SJCRH30 (cell line): ENCODE data around the gene CIT. TPM values are rescaled to one million over a fixed set of nuclear protein-coding genes. Genes with fewer than 3 reads are reported as not detected.

Source experiments
- DNase-seq, 2 experiments: peaks; one replicate each; pipeline ENCODE4 v3.0.0-alpha.2; 2015 to 2020
- H3K27ac ChIP-seq: fragments of 250-450 bp; sonication (Bioruptor Pico); 2 replicates; pipeline ENCODE4 v1.5.1; 2020; ENCODE audit warnings: mild to moderate bottlenecking, moderate library complexity
- H3K27me3 ChIP-seq: fragments of 250-450 bp; sonication (Bioruptor Pico); 2 replicates; pipeline ENCODE4 v1.5.1; 2020; ENCODE audit warnings: mild to moderate bottlenecking, moderate library complexity
- H3K36me3 ChIP-seq: fragments of 250-450 bp; sonication (Bioruptor Pico); 2 replicates; pipeline ENCODE4 v1.5.1; 2020; ENCODE audit warnings: mild to moderate bottlenecking, moderate library complexity
- H3K4me1 ChIP-seq: fragments of 250-450 bp; sonication (Bioruptor Pico); 2 replicates; pipeline ENCODE4 v1.5.1; 2020; ENCODE audit warnings: mild to moderate bottlenecking, moderate library complexity
- H3K4me3 ChIP-seq: fragments of 250-450 bp; sonication (Bioruptor Pico); 2 replicates; pipeline ENCODE4 v1.5.1; 2020; ENCODE audit warnings: mild to moderate bottlenecking, moderate library complexity
- H3K9me3 ChIP-seq: fragments of 250-450 bp; sonication (Bioruptor Pico); replicated peaks from 2 replicates; pipeline ENCODE4 v1.5.1; 2020; ENCODE audit warnings: mild to moderate bottlenecking, moderate library complexity
- total RNA-seq: library from RNA; depleted of rRNA; stranded (reverse); fragments of >200 nt; shearing (Covaris generic); gene quantifications from 2 replicates; pipeline ENCODE4 v1.2.3, GENCODE V29; 2014

CIT gene
- total RNA-seq, 1 experiment from 2014 or later: 43.7 TPM

- Histone ChIP-seq H3K36me3 (peaks cover 34% of the 10 kb centered on the region), H3K4me1 (peaks cover 17% of the 10 kb centered on the region), H3K4me3 (no peak overlapping the region), H3K27ac (peak overlapping the region; percentile 39), H3K27me3 (no peaks in the 10 kb centered on the region), H3K9me3 (no peaks in the 10 kb centered on the region)
- DNase-seq: no peak
These were observed 183.6 kb downstream of the CIT start for GRCh38 chr12:119693511-119693910.

- Histone ChIP-seq H3K4me1 (peaks cover 17% of the 10 kb centered on the region), H3K4me3 (no peak overlapping the region), H3K36me3 (peaks cover 33% of the 10 kb centered on the region), H3K27ac (peak overlapping the region; percentile 39), H3K27me3 (no peaks in the 10 kb centered on the region), H3K9me3 (no peaks in the 10 kb centered on the region)
- peak; percentile 61 to 81 for DNase-seq
These were observed 184.1 kb downstream of the CIT start for GRCh38 chr12:119692997-119693396.

GRCh38 chr12:119692410-119692809, 184.7 kb downstream of the CIT start:
- Histone ChIP-seq H3K4me1 (peaks cover 17% of the 10 kb centered on the region), H3K4me3 (no peak overlapping the region), H3K27me3 (no peaks in the 10 kb centered on the region), H3K9me3 (no peaks in the 10 kb centered on the region), H3K27ac (peak overlapping the region; percentile 39), H3K36me3 (peaks cover 28% of the 10 kb centered on the region)
- peak; percentile 27 to 59 for DNase-seq

- no peak overlapping the region for H3K4me3 ChIP-seq
- H3K27ac ChIP-seq: no peak overlapping the region
- peaks cover 28% of the 10 kb centered on the region for H3K36me3 ChIP-seq
- no peaks in the 10 kb centered on the region for H3K27me3 ChIP-seq
- no peak for DNase-seq
- peaks cover 17% of the 10 kb centered on the region for H3K4me1 ChIP-seq
- H3K9me3 ChIP-seq: no peaks in the 10 kb centered on the region
These were observed 185.8 kb downstream of the CIT start for GRCh38 chr12:119691202-119691810.

DNA sequence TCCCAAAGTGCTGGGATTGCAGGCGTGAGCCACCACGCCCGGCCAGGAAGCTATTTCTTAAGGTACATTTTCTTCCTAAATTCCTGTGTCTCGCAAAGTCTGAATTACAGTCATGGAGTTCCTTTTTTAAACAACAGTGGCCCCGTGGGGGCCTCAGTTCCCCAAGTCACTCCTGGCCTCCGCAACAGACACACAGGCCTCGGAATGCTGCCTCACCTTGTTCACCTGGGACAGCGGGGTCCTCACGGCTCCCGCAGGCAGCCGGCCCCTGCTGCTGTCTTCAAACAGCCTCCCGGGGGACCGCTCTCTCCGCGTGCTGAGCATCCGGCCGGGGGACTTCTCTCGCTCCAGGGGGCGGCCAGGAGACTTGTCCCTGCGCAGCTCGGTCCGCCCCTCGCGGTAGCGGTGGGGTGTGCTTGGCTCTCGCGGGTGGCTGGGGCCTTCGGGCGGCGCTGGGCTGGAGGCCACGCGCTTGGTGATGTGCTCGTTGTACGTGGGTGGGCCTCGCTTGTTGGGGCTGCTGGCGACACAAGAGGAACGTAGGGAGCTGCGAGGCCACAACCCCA, 187.1 kb downstream of the CIT start:
- Histone ChIP-seq H3K4me1 (peaks cover 17% of the 10 kb centered on the region), H3K27ac (no peak overlapping the region)

GRCh38 chr12:119687879-119688278, 189.2 kb downstream of the CIT start:
- no peak for DNase-seq
- H3K9me3 ChIP-seq: no peaks in the 10 kb centered on the region

More for the DNA sequence above, 187.1 kb downstream of the CIT start:
- DNase-seq: no peak
- Histone ChIP-seq H3K27me3 (no peaks in the 10 kb centered on the region), H3K4me3 (no peak overlapping the region), H3K36me3 (peaks cover 22% of the 10 kb centered on the region), H3K9me3 (no peaks in the 10 kb centered on the region)

DNA sequence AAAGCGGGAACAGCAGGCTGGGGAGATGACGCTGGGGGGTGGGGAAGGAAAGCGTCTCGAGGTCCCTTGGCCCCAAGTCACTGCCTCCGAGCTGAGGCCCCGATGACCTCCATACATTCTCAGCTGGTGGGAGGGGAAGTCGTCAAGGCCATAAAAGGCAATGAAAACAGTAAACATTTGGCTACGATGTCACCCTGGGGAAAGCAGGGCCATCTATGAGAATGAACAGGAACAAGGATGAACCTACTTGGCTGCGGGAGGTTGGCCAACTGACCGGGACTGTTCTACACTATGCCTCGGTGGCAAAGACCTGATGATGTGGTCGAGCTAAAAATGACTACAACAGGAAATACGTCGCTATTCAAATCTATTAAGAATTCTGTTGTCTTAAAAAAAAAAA, 189.7 kb downstream of the CIT start:
- Histone ChIP-seq H3K4me1 (peaks cover 4% of the 10 kb centered on the region), H3K9me3 (no peaks in the 10 kb centered on the region), H3K36me3 (peaks cover 14% of the 10 kb centered on the region; the same call in 1 of the 2 replicates), H3K27ac (no peak overlapping the region), H3K27me3 (no peaks in the 10 kb centered on the region), H3K4me3 (no peak overlapping the region)
- DNase-seq: no peak

More at GRCh38 chr12:119687879-119688278, 189.2 kb downstream of the CIT start:
- H3K27ac ChIP-seq: no peak overlapping the region
- peaks cover 7% of the 10 kb centered on the region for H3K4me1 ChIP-seq
- H3K27me3 ChIP-seq: no peaks in the 10 kb centered on the region
- peaks cover 14% of the 10 kb centered on the region; the same call in 1 of the 2 replicates for H3K36me3 ChIP-seq
- no peak overlapping the region for H3K4me3 ChIP-seq

DNA sequence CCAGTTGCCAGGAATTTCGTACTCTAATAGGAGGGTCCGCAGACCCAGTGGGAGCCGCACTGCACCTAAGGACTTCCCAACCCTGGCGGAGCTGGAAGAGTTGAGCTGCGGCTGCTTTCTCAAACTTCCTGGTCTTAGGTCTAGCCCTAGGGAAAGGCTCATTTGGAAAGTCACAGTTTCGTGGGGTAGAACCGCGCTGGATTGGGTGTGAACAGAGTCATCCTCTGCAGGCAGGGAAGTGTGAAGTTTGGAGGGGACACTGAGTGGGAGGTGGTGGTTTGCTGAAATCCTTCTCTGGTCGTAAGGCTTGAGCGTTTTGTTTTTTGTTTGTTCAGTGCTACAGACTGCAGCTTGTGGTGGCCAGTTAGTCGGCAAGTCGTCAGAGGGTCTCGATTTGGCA, 190.3 kb downstream of the CIT start:
- Histone ChIP-seq H3K27me3 (no peaks in the 10 kb centered on the region), H3K9me3 (no peaks in the 10 kb centered on the region), H3K4me3 (no peak overlapping the region), H3K27ac (no peak overlapping the region), H3K36me3 (peaks cover 18% of the 10 kb centered on the region; the same call in 1 of the 2 replicates), H3K4me1 (no peaks in the 10 kb centered on the region)
- DNase-seq: no peak

- no peak overlapping the region for H3K27ac ChIP-seq
- H3K4me3 ChIP-seq: no peak overlapping the region
- no peak for DNase-seq
- H3K36me3 ChIP-seq: peaks cover 18% of the 10 kb centered on the region
- no peaks in the 10 kb centered on the region for H3K27me3 ChIP-seq
- H3K4me1 ChIP-seq: no peaks in the 10 kb centered on the region
- no peaks in the 10 kb centered on the region for H3K9me3 ChIP-seq
These were observed 190.8 kb downstream of the CIT start for GRCh38 chr12:119686355-119686754.

GRCh38 chr12:119685375-119685774, 191.7 kb downstream of the CIT start:
- Histone ChIP-seq H3K27ac (no peak overlapping the region), H3K36me3 (peaks cover 23% of the 10 kb centered on the region), H3K4me1 (no peaks in the 10 kb centered on the region), H3K4me3 (no peak overlapping the region), H3K9me3 (no peaks in the 10 kb centered on the region), H3K27me3 (no peaks in the 10 kb centered on the region)
- DNase-seq: no peak

- Histone ChIP-seq H3K9me3 (no peaks in the 10 kb centered on the region), H3K4me1 (no peaks in the 10 kb centered on the region), H3K27ac (no peak overlapping the region), H3K4me3 (no peak overlapping the region), H3K27me3 (no peaks in the 10 kb centered on the region), H3K36me3 (peaks cover 23% of the 10 kb centered on the region)
- no peak for DNase-seq
These were observed 192.3 kb downstream of the CIT start for GRCh38 chr12:119684711-119685369.

DNA sequence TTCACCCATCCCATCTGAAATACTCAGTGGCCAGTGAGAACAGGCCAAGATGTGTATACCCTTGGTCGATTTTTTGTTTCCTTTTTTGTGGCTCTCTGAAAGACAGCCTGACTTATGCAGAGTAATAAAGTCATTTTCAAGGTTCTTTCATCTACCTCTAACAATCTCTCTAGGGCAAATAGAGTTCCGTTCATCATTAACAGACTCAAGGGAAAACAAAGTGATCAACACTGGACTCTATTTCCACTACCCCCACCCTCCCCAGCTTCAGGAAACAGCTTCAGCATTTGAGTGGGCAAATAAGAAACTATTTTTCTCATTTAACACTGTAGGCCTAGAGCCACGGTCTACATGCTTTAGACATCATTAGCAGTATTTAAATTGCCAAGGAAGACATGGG, 193.3 kb downstream of the CIT start:
- Histone ChIP-seq H3K9me3 (no peaks in the 10 kb centered on the region), H3K4me1 (no peaks in the 10 kb centered on the region), H3K4me3 (no peak overlapping the region), H3K27me3 (no peaks in the 10 kb centered on the region), H3K36me3 (peaks cover 23% of the 10 kb centered on the region), H3K27ac (no peak overlapping the region)
- no peak for DNase-seq

DNA sequence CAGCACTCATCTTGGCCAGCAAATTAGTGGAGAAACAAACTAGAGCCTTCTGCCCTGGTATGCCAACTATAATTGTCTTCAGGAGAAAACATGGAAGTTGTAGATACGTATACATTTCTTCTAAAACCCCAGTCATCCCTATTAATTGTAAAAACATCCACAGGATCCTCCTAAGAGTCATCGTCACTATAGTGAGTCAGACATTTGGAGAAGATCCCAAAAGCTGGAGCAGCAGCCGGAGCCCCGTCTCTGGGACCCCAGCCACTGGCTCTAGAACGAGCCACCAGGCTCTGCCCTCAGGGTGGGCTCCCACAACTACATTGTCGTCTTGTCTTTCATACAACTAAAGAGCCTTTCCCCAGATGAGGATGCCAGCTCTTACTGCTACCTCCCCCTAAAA, 193.7 kb downstream of the CIT start:
- H3K36me3 ChIP-seq: peaks cover 25% of the 10 kb centered on the region
- H3K27me3 ChIP-seq: no peaks in the 10 kb centered on the region
- no peak for DNase-seq

GRCh38 chr12:119682639-119683252, 194.4 kb downstream of the CIT start:
- Histone ChIP-seq H3K27me3 (no peaks in the 10 kb centered on the region), H3K27ac (no peak overlapping the region), H3K4me1 (no peaks in the 10 kb centered on the region), H3K9me3 (no peaks in the 10 kb centered on the region), H3K4me3 (no peak overlapping the region), H3K36me3 (peaks cover 31% of the 10 kb centered on the region)
- DNase-seq: no peak

More for the DNA sequence above, 193.7 kb downstream of the CIT start:
- Histone ChIP-seq H3K9me3 (no peaks in the 10 kb centered on the region), H3K27ac (no peak overlapping the region), H3K4me3 (no peak overlapping the region), H3K4me1 (no peaks in the 10 kb centered on the region)
